Measurements from ENCODE around the gene SMAD6.

The SMAD6 gene

DNA sequence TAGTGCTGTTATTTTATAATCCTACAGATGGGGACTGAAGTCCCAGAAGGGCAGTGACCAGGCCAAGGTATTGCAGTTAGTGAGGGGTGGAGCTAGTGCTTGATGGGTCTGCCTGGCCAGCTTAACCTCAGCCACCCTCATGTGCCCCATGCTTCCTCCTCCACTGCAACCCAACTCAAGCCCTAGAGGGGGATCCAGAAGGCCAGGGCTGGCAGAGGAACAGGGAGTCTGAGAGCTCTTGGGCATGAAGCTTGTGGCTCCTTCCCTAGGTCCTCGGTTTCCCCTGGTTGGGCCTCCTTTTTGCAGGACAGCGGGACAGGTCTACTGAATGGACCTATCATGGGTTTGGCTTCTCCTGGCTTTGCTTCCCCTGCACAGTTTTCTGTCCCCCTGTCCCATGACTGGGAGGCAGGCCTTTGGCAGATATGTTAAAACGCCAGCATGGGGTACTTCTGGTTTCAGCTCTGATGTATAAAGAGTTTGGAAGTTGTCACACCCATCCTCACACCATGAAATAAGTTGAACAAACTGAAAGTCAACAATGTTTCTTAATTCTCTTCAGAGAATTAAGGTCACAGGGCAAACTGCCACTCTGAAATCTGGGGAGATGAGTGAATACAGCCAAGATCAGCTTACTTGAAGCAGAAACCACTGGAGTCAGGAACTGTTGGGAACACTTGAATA lies 103.3 kb downstream of the SMAD6 start:
- H3K27me3 ChIP-seq (ENCODE audit: control insufficient read depth, insufficient read depth, low read length) = no peaks in the 10 kb centered on the region
- no peak overlapping the region for H3K27ac ChIP-seq
- no peaks in the 10 kb centered on the region for H3K9me3 ChIP-seq (ENCODE audit: control insufficient read depth, low read length)
- H3K4me3 ChIP-seq (ENCODE audit: low read depth, low read length) = no peak overlapping the region
- no peak overlapping the region for H2AFZ ChIP-seq
- H3K79me2 ChIP-seq = no peaks in the 10 kb centered on the region
- no peaks in the 10 kb centered on the region for H3K36me3 ChIP-seq (ENCODE audit: control insufficient read depth, insufficient read depth, low read length)
- H3K4me2 ChIP-seq (ENCODE audit: low read length) = no peak overlapping the region
- TF ChIP-seq, protein P1, sequence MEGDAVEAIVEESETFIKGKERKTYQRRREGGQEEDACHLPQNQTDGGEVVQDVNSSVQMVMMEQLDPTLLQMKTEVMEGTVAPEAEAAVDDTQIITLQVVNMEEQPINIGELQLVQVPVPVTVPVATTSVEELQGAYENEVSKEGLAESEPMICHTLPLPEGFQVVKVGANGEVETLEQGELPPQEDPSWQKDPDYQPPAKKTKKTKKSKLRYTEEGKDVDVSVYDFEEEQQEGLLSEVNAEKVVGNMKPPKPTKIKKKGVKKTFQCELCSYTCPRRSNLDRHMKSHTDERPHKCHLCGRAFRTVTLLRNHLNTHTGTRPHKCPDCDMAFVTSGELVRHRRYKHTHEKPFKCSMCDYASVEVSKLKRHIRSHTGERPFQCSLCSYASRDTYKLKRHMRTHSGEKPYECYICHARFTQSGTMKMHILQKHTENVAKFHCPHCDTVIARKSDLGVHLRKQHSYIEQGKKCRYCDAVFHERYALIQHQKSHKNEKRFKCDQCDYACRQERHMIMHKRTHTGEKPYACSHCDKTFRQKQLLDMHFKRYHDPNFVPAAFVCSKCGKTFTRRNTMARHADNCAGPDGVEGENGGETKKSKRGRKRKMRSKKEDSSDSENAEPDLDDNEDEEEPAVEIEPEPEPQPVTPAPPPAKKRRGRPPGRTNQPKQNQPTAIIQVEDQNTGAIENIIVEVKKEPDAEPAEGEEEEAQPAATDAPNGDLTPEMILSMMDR (IDR thresholded peaks at IDR 0.05) = no peak
- no peak overlapping the region for H3K9ac ChIP-seq
- H3K4me1 ChIP-seq = peaks cover 13% of the 10 kb centered on the region

DNA sequence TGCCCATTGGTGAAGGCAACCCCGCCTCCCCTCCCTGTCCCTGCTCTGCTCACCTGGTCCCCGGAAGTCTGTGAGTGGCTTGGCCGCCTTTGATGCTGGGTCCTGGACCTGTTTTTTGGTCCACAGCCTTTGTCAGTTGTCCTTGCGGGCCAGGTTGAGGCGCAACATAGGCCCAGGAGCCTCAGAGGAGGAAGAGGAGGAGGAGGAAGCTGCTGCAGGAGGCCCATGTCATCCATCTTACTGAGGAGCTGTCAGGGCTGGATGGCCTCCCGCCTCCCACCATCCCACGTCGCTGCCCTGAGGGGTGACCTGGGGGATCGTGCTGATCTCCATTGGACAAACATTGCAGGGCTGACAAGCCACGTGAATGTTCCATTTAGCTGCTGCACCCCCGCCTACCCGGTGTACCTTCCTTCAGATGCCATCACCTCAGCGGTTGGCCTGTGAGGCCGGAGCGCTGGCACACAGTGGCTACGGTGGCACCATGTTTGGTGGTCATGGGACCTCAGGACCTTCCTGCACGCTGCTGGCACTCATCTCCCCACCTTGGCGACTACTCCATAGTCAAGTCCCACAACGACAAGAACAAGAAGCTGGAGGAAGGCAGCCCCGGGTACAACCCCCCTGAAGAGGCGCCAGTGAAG lies 106.3 kb downstream of the SMAD6 start:
- no peak overlapping the region for H3K4me3 ChIP-seq (ENCODE audit: low read depth, low read length)
- H3K36me3 ChIP-seq (ENCODE audit: control insufficient read depth, insufficient read depth, low read length) = no peaks in the 10 kb centered on the region
- H3K4me2 ChIP-seq (ENCODE audit: low read length) = no peak overlapping the region
- TF ChIP-seq, protein P1 (IDR thresholded peaks at IDR 0.05) = no peak
- H3K27ac ChIP-seq = no peak overlapping the region
- peaks cover 5% of the 10 kb centered on the region for H3K4me1 ChIP-seq
- no peaks in the 10 kb centered on the region for H3K27me3 ChIP-seq (ENCODE audit: control insufficient read depth, insufficient read depth, low read length)
- no peaks in the 10 kb centered on the region for H3K79me2 ChIP-seq
- H2AFZ ChIP-seq = no peak overlapping the region
- H3K9ac ChIP-seq = no peak overlapping the region
- no peaks in the 10 kb centered on the region for H3K9me3 ChIP-seq (ENCODE audit: control insufficient read depth, low read length)

DNA sequence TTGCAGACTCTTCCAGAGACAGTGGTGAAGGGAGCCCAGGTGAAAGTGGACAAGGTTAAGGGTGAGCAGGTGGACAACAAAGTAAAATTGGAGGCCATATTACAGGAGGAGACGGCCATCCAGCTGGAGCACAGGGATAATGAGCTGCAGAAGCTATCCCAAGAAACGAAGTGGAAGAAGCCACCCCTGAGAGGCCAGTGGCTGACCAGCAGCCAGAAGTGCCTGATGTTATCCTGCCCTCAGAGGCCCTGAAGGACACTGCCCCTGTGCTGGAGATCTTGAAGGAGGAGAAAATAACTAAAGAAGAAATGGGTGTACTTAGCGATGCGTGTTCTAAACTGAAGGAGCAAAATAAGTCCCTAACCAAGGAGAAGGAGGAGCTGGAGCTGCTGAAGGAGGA lies 107.6 kb downstream of the SMAD6 start:
- Histone ChIP-seq H3K4me2 (ENCODE audit: low read length) (no peak overlapping the region), H3K79me2 (no peaks in the 10 kb centered on the region), H3K9ac (no peak overlapping the region), H3K27me3 (ENCODE audit: control insufficient read depth, insufficient read depth, low read length) (no peaks in the 10 kb centered on the region), H3K9me3 (ENCODE audit: control insufficient read depth, low read length) (no peaks in the 10 kb centered on the region), H3K4me1 (no peaks in the 10 kb centered on the region), H3K27ac (no peak overlapping the region), H3K36me3 (ENCODE audit: control insufficient read depth, insufficient read depth, low read length) (no peaks in the 10 kb centered on the region), H2AFZ (no peak overlapping the region), H3K4me3 (ENCODE audit: low read depth, low read length) (no peak overlapping the region)
- TF ChIP-seq, protein P1 (IDR thresholded peaks at IDR 0.05) = no peak

DNA sequence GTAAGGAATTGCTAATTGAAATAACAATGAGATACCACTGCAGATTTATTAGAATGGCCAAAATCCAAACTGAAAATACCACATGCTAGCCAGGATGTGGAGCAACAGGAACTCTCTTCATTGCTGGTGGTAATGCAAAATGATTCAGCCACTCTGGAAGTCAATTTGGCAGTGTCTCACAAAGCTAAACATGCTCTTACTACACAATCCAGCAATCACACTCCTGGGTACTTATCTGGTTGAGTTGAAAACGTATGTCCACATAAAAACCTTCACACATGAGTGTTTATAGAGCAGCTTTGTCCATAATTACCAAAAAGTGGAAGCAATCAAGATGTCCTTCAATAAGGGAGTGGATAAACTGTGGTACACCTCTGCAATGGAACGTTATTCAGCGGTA lies 113.3 kb downstream of the SMAD6 start:
- Histone ChIP-seq H3K36me3 (ENCODE audit: control insufficient read depth, insufficient read depth, low read length) (no peaks in the 10 kb centered on the region), H2AFZ (no peak overlapping the region), H3K9ac (no peak overlapping the region), H3K9me3 (ENCODE audit: control insufficient read depth, low read length) (no peaks in the 10 kb centered on the region), H3K4me2 (ENCODE audit: low read length) (no peak overlapping the region), H3K4me1 (no peaks in the 10 kb centered on the region), H3K27ac (no peak overlapping the region), H3K4me3 (ENCODE audit: low read depth, low read length) (no peak overlapping the region), H3K79me2 (no peaks in the 10 kb centered on the region), H3K27me3 (ENCODE audit: control insufficient read depth, insufficient read depth, low read length) (no peaks in the 10 kb centered on the region)
- TF ChIP-seq, protein P1 (IDR thresholded peaks at IDR 0.05) = no peak

DNA sequence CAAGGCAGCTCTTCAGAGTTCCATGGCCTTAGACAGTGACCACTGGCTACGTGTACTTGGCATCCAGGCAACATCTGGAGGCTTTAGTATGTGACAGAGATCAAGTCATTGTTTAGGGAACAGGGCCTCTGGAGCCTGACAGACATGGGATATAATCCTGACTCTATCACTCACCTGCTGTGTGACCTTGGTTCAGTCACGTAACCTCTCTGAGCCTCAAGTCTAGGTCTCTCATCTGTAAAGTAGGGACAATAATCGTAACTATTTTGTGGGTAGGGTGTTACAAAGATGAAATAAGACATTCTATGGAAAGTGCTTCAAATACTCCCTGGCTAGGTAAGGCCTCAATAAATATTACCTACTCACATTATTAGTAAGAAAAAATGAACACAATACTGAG lies 114.2 kb downstream of the SMAD6 start:
- no peaks in the 10 kb centered on the region for H3K79me2 ChIP-seq
- no peak overlapping the region for H2AFZ ChIP-seq
- H3K4me1 ChIP-seq = no peaks in the 10 kb centered on the region
- no peak overlapping the region for H3K4me3 ChIP-seq (ENCODE audit: low read depth, low read length)
- H3K27ac ChIP-seq = no peak overlapping the region
- no peaks in the 10 kb centered on the region for H3K27me3 ChIP-seq (ENCODE audit: control insufficient read depth, insufficient read depth, low read length)
- TF ChIP-seq, protein P1 (IDR thresholded peaks at IDR 0.05) = no peak
- no peak overlapping the region for H3K9ac ChIP-seq
- H3K9me3 ChIP-seq (ENCODE audit: control insufficient read depth, low read length) = no peaks in the 10 kb centered on the region
- no peak overlapping the region for H3K4me2 ChIP-seq (ENCODE audit: low read length)
- no peaks in the 10 kb centered on the region for H3K36me3 ChIP-seq (ENCODE audit: control insufficient read depth, insufficient read depth, low read length)
